Rectal smooth muscle tissue (tissue), 1 donor: Measurements from ENCODE around the gene HIP1.
"Not testable (repeated sequence)": the region's sequence is repeated elsewhere in the genome, so short reads cannot be mapped to it uniquely, and the experiment has no call there.

ENCODE experiments used
- H3K27ac ChIP-seq: one replicate; pipeline ENCODE4 v1.7.0; 2013; ENCODE audit warnings: low read depth, low read length, inconsistent platforms
- H3K27me3 ChIP-seq: one replicate; pipeline ENCODE4 v1.7.0; 2013; ENCODE audit warnings: low read length; ENCODE audit not compliant: control insufficient read depth, insufficient read depth
- H3K36me3 ChIP-seq: one replicate; pipeline ENCODE4 v1.7.0; 2013; ENCODE audit warnings: low read length; ENCODE audit not compliant: control insufficient read depth, insufficient read depth
- H3K4me1 ChIP-seq: one replicate; pipeline ENCODE4 v1.7.0; 2013; ENCODE audit warnings: low read length; ENCODE audit not compliant: control insufficient read depth, insufficient read depth
- H3K4me3 ChIP-seq: one replicate; pipeline ENCODE4 v1.7.0; 2013; ENCODE audit warnings: low read length
- H3K9ac ChIP-seq: one replicate; pipeline ENCODE4 v1.7.0; 2013; ENCODE audit warnings: low read length

The HIP1 gene

GRCh38 chr7:75555736-75556135 is 183.0 kb downstream of the HIP1 start:
- Histone ChIP-seq H3K4me1 (no peaks in the 10 kb centered on the region), H3K27ac (no peak overlapping the region), H3K36me3 (peaks cover 14% of the 10 kb centered on the region), H3K27me3 (no peaks in the 10 kb centered on the region), H3K9ac (no peak overlapping the region), H3K4me3 (no peak overlapping the region)

GRCh38 chr7:75546237-75547015 is 192.3 kb downstream of the HIP1 start:
- no peaks in the 10 kb centered on the region for H3K27me3 ChIP-seq
- H3K4me3 ChIP-seq = no peak overlapping the region
- H3K27ac ChIP-seq = no peak overlapping the region
- H3K4me1 ChIP-seq = no peaks in the 10 kb centered on the region
- H3K9ac ChIP-seq = no peak overlapping the region
- peaks cover 10% of the 10 kb centered on the region for H3K36me3 ChIP-seq

- Histone ChIP-seq H3K4me1 (no peaks in the 10 kb centered on the region), H3K36me3 (peaks cover 18% of the 10 kb centered on the region), H3K4me3 (no peak overlapping the region), H3K27me3 (no peaks in the 10 kb centered on the region), H3K27ac (no peak overlapping the region), H3K9ac (no peak overlapping the region)
These were observed 201.0 kb downstream of the HIP1 start for GRCh38 chr7:75537731-75538130.

GRCh38 chr7:75536940-75537538 is 201.7 kb downstream of the HIP1 start:
- Histone ChIP-seq H3K4me3 (no peak overlapping the region), H3K27ac (no peak overlapping the region), H3K27me3 (no peaks in the 10 kb centered on the region), H3K9ac (no peak overlapping the region), H3K4me1 (no peaks in the 10 kb centered on the region), H3K36me3 (peaks cover 18% of the 10 kb centered on the region)

- Histone ChIP-seq H3K4me1 (no peaks in the 10 kb centered on the region), H3K36me3 (peaks cover 18% of the 10 kb centered on the region), H3K4me3 (no peak overlapping the region), H3K27me3 (no peaks in the 10 kb centered on the region), H3K27ac (no peak overlapping the region), H3K9ac (no peak overlapping the region)
These were observed 202.2 kb downstream of the HIP1 start for GRCh38 chr7:75536491-75536890.

GRCh38 chr7:75534727-75535307 is 203.9 kb downstream of the HIP1 start:
- H3K4me1 ChIP-seq = no peaks in the 10 kb centered on the region
- no peaks in the 10 kb centered on the region for H3K27me3 ChIP-seq
- peaks cover 18% of the 10 kb centered on the region for H3K36me3 ChIP-seq
- no peak overlapping the region for H3K27ac ChIP-seq
- no peak overlapping the region for H3K9ac ChIP-seq
- no peak overlapping the region for H3K4me3 ChIP-seq

- no peak overlapping the region for H3K27ac ChIP-seq
- H3K4me1 ChIP-seq = no peaks in the 10 kb centered on the region
- H3K36me3 ChIP-seq = peaks cover 16% of the 10 kb centered on the region
- H3K9ac ChIP-seq = no peak overlapping the region
- no peaks in the 10 kb centered on the region for H3K27me3 ChIP-seq
- H3K4me3 ChIP-seq = no peak overlapping the region
These were observed 204.8 kb downstream of the HIP1 start for GRCh38 chr7:75533926-75534325.

- Histone ChIP-seq H3K9ac (no peak overlapping the region), H3K27me3 (no peaks in the 10 kb centered on the region), H3K4me3 (no peak overlapping the region), H3K27ac (no peak overlapping the region), H3K4me1 (no peaks in the 10 kb centered on the region), H3K36me3 (peaks cover 13% of the 10 kb centered on the region)
These were observed 206.1 kb downstream of the HIP1 start for GRCh38 chr7:75532639-75533038.

GRCh38 chr7:75531359-75531821 is 207.4 kb downstream of the HIP1 start:
- no peaks in the 10 kb centered on the region for H3K27me3 ChIP-seq
- H3K9ac ChIP-seq = no peak overlapping the region
- H3K4me3 ChIP-seq = no peak overlapping the region
- H3K36me3 ChIP-seq = peaks cover under 1% of the 10 kb centered on the region
- H3K4me1 ChIP-seq = no peaks in the 10 kb centered on the region
- no peak overlapping the region for H3K27ac ChIP-seq

GRCh38 chr7:75527224-75527722 is 211.5 kb downstream of the HIP1 start:
- not testable (repeated sequence) for H3K27me3 ChIP-seq, H3K36me3 ChIP-seq, H3K4me1 ChIP-seq
- Histone ChIP-seq H3K27ac (peak overlapping the region; percentile 84), H3K4me3 (peak overlapping the region; percentile 69), H3K9ac (peak overlapping the region; percentile 22)

- H3K27ac ChIP-seq, H3K27me3 ChIP-seq, H3K9ac ChIP-seq, H3K4me1 ChIP-seq, H3K36me3 ChIP-seq, H3K4me3 ChIP-seq: not testable (repeated sequence)
These were observed 217.0 kb downstream of the HIP1 start for GRCh38 chr7:75521727-75522126.

GRCh38 chr7:75518842-75519241 is 219.9 kb downstream of the HIP1 start:
- not testable (repeated sequence) for H3K27ac ChIP-seq, H3K27me3 ChIP-seq, H3K4me1 ChIP-seq, H3K36me3 ChIP-seq, H3K9ac ChIP-seq, H3K4me3 ChIP-seq
